ENCODE results near the gene FH.

The FH gene

DNA sequence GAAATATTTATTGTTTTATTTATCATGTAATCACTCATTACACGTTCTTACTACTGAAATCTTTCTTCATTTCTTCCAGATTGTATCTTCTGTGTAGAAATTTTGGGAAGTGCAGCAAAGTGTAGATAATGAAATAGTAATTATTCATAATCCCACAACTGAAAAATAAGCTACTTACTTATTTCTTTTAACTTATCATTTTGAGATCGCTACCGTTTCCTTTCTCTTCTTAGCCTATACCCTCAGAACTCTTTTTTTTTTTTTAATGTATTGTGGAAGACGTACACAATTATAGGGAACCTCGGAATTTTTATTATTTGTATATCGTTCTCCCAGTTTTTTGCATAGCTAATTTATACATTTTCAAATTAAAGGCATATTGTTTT is 518 bp upstream of the FH start:
- no peak for DNase-seq

DNA sequence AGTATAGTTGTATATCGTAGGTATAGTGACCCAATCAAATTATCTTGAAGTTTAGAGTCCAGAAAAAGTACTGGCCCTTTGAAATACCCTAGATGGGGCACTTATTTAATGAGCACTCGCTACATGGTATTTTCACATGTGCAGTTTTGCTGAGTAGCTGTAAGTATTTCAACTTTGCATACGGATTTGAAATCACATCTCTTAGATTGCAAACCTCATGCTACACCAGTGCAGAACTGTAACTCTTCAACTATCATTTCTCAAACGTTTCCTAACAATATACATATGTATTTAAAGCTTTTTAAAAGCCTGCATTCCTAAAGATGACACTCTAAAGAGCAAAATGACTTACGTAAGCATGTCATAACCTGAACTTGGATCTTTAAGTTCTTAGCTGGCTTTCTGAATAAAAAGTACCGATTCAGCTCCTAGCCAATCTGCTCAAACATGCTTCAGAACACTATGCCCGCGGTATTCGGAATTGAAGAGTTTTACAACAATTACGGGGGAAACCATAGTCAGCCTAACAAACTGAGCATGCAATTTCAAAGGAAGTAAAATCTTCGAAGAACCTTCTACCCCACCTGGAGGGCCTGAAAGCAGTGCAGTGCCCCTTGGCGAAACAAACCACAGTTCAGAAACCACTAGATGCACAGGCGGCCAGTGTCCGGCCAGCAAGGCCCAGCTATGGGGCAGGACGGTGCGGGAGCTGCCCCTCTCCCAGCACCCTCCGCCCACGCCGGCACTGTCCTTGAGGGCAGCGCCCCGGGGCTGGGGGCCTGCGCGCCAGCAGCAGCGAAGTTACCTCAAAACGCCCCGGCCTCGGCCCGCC is 863 bp downstream of the FH start:
- no peak for DNase-seq

GRCh38 chr1:241513378-241513777 is 6.2 kb downstream of the FH start:
- peak; percentile 13 for DNase-seq

DNA sequence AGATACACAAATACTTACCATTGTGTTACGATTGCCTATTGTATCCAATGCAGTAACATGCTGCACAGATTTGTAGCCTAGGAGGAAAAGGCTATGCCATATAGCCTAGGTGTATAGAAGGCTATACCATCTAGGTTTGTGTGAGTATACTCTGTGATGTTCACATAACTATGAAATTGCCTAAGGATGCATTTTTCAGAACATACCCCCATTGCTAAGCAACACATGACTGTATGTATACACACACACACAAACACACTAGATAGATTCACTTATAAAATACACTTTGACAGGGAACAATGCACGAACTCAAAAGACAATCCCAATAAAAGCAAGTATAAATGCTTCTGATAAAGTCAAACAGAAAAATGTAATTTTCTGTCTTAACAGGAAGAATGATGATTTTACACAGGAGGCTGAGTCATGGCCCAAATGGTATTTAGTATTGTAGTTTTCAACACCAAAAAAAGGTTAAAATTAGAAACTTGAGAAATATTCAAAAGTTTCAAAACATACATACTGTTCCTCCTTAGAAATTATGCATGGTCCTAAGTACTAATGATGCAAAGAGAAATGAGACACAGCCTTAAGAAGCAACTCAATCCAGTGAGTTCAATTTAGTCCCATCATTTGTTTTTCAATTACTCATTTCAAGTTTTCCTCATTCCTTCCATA is 12.2 kb downstream of the FH start:
- no peak for DNase-seq

DNA sequence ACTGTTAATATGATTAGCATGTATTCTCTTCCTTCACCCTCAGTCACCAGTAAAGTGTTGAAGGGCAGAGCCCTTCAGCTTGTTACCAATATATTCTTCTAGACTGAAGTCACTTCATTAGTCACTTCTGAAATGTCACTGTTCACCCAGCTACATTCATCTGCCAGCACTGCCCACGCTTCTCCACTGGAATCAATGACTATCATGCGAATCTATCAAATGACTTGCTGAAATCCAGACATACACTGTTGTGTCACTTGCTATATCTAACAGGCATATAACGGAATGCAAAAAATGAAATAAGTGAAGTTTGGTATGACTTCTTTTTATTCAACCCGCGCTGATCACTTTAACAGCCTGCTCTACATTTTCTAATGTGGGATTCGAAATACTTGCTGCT is 16.1 kb downstream of the FH start:
- no peak for DNase-seq

GRCh38 chr1:241499910-241500309 is 19.6 kb downstream of the FH start:
- peak; percentile 81 for DNase-seq

GRCh38 chr1:241495741-241496140 is 23.8 kb downstream of the FH start:
- no peak for DNase-seq

- no peak for DNase-seq
These were observed 30.8 kb downstream of the FH start for GRCh38 chr1:241488739-241489138.

DNA sequence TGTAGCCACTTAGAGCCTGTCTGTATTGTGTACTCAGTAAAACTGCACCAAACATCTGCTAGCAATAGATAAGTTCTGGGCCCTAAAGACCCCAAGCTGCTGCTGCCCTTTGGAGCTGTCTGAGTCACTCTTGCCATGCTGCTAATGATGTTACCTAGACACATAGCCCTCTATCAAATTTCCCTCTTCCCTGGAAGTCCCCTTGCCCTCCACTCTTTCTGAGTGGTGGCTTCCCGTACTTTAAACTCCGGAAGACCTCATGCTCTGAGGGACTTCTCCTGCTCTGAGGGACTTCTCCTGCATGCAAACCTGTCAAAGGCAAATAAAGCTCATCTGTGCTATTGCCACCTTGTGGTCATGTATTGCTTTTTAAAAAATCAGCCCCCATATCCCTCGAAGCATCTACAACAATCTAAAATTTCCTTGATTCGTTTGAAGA is 34.0 kb downstream of the FH start:
- DNase-seq, result peak; percentile 46

- DNase-seq, result no peak
These were observed 34.4 kb downstream of the FH start for GRCh38 chr1:241485145-241485544.

DNA sequence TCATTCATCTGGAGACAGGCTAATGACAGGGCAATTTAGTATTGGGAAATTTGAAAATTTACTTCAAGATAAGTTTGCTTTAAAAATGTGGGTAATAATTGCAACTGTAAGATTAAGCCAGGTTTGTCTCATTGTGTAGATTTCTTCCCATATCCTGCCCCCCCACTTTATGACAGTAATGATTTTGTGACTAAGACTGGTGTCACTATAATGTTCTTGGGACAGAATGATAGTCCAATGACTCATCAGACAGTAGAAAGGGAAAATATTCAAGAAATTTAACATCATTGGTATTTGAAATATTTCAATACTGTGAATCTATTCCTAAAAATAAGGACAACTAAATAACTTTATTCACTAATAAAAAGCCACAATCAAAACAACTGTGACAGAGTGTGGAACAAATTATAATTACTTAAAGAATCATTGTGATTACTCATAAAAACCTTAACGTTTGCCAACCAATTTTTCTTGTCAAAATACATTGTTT is 36.7 kb downstream of the FH start:
- no peak for DNase-seq

- DNase-seq, result no peak
These were observed 40.3 kb downstream of the FH start for GRCh38 chr1:241479294-241479693.

- DNase-seq, result no peak
These were observed 43.9 kb downstream of the FH start for GRCh38 chr1:241475671-241476070.

DNA sequence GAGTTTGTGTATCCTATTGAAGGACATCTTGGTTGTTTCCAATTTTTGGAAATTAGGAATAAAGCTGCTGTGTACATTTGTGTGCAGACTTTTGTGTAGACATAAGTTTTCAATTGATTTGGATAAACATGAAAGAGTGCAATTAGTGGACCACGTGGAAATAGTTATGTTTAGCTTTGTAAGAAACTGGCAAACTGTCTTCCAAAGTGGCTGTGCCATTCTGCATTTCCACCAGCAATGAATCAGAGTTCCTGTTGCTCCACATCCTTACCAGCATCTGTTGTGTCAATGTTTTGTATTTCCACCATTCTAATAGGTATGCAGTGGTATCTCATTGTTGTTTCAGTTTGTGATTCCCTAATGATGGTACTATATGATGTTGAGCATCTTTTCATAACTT is 46.5 kb downstream of the FH start:
- no peak for DNase-seq

DNA sequence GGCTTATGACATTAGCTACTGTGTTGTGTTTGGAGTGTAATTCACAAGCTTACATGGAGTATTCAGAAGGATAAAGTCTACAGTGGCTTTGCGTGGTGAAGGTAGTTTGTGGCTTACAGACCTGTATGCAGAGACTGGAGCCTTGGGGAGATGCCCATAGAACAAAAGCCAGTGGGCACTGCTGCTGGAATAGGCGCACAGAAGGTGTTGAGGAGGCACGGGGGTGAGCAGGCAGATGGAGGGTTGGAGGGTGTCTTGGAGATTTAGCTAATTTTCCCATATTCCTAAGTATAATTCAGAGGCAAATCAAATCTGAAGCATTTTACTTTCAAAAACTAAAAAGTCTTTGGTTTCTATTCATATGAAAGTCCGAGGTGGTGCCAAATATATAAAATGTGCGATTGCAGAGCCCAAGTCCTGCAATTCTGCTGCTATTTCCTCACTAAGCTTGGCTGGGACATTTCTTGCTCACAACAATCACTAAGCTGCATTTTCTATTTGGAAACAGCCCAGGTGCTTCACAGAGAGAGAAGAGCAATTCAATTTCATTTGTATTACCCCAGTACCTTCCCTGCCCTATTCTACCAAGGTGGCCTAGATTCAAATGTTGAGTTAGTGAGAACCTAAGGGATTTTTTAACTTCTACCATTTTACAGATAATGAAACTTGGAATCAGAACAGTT is 48.5 kb downstream of the FH start:
- DNase-seq, result peak; percentile 53

- DNase-seq, result peak; percentile 53
These were observed 49.2 kb downstream of the FH start for GRCh38 chr1:241470361-241470760.

- no peak for DNase-seq
These were observed 53.9 kb downstream of the FH start for GRCh38 chr1:241465673-241466072.

DNA sequence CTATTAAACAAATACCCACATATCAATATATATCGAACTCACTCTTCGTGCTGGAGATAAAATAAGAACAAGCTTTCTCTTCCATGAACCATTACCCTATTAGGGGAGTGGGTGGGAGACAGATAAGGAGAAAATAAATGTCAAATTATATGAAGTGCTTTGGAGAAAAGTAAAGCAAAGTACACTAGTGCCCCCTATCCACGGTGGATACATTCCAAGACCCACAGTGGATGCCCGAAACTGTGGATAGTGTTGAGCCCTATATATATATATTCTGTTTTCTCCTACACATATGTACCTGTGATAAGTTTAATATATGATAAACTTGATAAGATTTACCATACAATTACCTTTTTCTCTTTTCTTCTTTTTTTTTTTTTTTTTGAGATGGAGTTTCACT is 54.6 kb downstream of the FH start:
- DNase-seq, result no peak

- no peak for DNase-seq
These were observed 57.2 kb downstream of the FH start for GRCh38 chr1:241462391-241462790.

GRCh38 chr1:241460098-241460873 is 59.3 kb downstream of the FH start:
- DNase-seq, result no peak

DNA sequence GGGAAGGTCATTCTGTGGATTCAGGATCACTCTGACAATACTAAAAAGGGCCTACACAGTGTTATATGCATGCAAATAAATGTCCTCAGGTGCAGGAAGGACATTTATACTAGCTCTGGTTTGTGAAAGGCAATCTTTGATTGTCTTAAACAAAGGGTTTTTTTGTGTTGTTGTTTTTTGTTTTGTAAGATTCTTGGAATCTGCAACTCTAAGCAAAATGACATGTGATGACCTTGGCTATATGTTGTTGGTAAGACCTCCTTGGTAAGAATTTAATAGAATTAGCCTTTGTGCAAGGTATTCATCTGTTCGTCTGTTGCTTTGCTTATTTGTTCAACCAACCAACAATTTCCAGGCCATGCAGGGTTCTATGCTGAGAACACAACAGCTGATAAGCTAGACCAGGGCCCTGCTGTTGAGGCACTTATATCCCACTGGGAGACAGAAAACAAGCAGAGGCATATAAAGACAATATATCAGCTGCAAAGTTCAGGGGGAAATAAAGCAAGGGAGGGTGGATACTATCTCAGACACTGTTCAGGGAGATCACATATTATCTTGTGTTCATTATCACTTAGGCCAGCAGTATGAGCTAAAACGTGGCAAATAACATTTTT is 60.3 kb downstream of the FH start:
- DNase-seq, result no peak

DNA sequence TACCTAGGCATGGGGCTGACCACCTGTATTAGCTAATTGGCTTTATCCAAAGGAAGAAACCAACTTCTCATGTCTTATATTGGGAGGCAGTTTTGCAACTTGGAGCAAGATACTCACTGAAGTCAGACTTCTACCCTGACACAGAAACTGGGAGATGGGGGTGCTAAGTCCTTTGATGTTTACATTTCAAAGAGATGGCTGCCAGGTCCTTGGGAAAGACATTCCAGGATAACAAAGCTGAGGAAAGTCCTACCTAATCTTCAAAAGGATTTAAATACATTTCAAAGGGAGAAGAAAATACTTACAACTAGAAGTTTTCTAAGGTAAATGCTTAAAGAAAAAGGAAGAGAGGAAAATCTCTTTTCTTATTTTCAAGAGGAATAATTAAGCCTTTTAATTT is 62.1 kb downstream of the FH start:
- DNase-seq, result no peak

DNA sequence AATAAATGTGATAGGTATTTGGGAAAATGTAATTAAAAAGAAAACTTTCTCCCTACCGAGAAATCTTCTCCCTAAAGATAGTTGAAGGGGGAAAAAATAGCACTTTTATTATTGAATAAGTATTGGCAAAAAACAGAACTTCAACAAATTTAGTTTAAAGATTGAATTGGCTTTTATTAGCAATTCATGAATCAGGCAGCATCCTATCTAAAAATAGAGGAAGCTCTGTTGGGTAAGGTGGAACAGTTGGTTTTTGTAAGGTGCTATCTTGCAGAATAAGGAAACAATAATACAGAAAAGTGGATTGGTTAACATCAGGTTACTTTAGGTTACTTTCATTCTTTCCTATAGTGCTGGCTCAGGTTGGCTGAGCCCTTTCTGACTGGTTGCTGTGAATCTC is 62.8 kb downstream of the FH start:
- no peak for DNase-seq
